ENCODE data around the gene TPCN2.

DNA sequence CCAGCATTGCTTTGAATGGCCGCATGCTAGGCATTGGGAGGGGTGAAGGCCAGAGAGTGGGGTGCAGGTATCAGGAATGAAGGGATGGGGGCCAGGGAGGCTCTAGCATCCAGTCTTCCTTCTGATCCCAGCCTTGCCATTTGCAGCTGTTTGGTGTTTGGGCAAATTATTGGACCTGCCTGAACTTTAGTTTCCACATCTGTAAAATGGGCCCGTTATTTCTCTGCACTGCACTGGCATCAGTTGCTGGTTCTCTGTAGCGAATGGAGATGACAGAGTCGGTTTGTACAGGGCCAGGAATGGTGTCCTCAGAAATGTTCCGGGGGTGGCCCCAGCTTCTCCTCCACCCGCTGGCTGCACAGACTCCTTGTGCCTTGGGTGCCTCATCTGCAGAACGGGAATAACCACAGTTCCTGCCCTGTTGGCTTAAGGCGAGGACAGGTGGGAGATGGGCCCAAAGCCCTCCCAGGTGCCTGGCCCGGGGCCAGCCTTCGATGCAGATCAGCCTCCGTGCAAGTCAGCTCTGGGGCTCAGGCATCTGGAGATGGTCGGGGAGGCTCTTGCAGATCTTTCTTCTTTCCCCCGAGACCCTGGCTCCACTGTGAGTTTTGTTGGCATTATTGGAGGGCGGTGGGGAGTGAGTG is 55.6 kb downstream of the TPCN2 start:
- TF ChIP-seq, protein P1, sequence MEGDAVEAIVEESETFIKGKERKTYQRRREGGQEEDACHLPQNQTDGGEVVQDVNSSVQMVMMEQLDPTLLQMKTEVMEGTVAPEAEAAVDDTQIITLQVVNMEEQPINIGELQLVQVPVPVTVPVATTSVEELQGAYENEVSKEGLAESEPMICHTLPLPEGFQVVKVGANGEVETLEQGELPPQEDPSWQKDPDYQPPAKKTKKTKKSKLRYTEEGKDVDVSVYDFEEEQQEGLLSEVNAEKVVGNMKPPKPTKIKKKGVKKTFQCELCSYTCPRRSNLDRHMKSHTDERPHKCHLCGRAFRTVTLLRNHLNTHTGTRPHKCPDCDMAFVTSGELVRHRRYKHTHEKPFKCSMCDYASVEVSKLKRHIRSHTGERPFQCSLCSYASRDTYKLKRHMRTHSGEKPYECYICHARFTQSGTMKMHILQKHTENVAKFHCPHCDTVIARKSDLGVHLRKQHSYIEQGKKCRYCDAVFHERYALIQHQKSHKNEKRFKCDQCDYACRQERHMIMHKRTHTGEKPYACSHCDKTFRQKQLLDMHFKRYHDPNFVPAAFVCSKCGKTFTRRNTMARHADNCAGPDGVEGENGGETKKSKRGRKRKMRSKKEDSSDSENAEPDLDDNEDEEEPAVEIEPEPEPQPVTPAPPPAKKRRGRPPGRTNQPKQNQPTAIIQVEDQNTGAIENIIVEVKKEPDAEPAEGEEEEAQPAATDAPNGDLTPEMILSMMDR (conservative IDR thresholded peaks at IDR 0.05; ENCODE audit: low read depth, low read length) = no peak
- TF ChIP-seq EZH2 (IDR thresholded peaks at IDR 0.05; ENCODE audit: borderline replicate concordance, low read depth, low read length, poor library complexity, severe bottlenecking) = no peak

Data from A673 (cell line).